Endodermal cell (in vitro differentiated cells): ENCODE measurements around the gene EFCAB6. TPM values are rescaled to one million over a fixed set of nuclear protein-coding genes. Genes with fewer than 3 reads are reported as not detected.

Source experiments
- DNase-seq: peaks from one replicate; pipeline ENCODE4 v3.0.0-alpha.2; 2017
- H3K27ac ChIP-seq: 2 replicates; pipeline ENCODE4 v1.5.1; 2013; ENCODE audit warnings: mild to moderate bottlenecking, low read depth, low read length, moderate library complexity
- H3K27me3 ChIP-seq: 2 replicates; pipeline ENCODE4 v1.6.1; 2013; ENCODE audit warnings: mild to moderate bottlenecking, low read length, moderate library complexity; ENCODE audit not compliant: insufficient read depth, control insufficient read depth, poor library complexity, severe bottlenecking
- H3K36me3 ChIP-seq: 2 replicates; pipeline ENCODE4 v1.7.0; 2013; ENCODE audit warnings: mild to moderate bottlenecking, low read length, moderate library complexity; ENCODE audit not compliant: control insufficient read depth, insufficient read depth
- H3K4me1 ChIP-seq: one replicate; pipeline ENCODE4 v1.7.0; 2013; ENCODE audit warnings: low read length; ENCODE audit not compliant: control insufficient read depth, insufficient read depth
- H3K4me3 ChIP-seq: 2 replicates; pipeline ENCODE4 v1.5.1; 2013; ENCODE audit warnings: mild to moderate bottlenecking, low read length, moderate library complexity
- H3K9ac ChIP-seq: 2 replicates; pipeline ENCODE4 v1.6.1; 2013; ENCODE audit warnings: mild to moderate bottlenecking, low read length, moderate library complexity; ENCODE audit not compliant: poor library complexity, severe bottlenecking; ENCODE audit errors: extremely low read depth
- H3K9me3 ChIP-seq: 2 replicates; pipeline ENCODE4 v1.6.1; 2013; ENCODE audit warnings: mild to moderate bottlenecking, low read length, moderate library complexity; ENCODE audit not compliant: control insufficient read depth
- H3K27ac Mint-ChIP-seq: 2 replicates; pipeline ENCODE4 v1.8.0; 2020; ENCODE audit warnings: mixed read lengths
- H3K27me3 Mint-ChIP-seq: 2 replicates; pipeline ENCODE4 v1.8.0; 2021; ENCODE audit warnings: mild to moderate bottlenecking, mixed read lengths; ENCODE audit not compliant: insufficient read depth
- H3K36me3 Mint-ChIP-seq: 2 replicates; pipeline ENCODE4 v1.8.0; 2020; ENCODE audit warnings: low read depth, mixed read lengths
- H3K4me1 Mint-ChIP-seq: 2 replicates; pipeline ENCODE4 v1.8.0; 2020; ENCODE audit warnings: mixed read lengths
- H3K4me3 Mint-ChIP-seq: 2 replicates; pipeline ENCODE4 v1.8.0; 2020; ENCODE audit warnings: mild to moderate bottlenecking, moderate library complexity, mixed read lengths
- H3K9me3 Mint-ChIP-seq: 2 replicates; pipeline ENCODE4 v1.8.0; 2020; ENCODE audit warnings: mild to moderate bottlenecking, mixed read lengths
- CTCF ChIP-seq: fragments of 200-600 bp; sonication (generic); conservative IDR thresholded peaks from 2 replicates; pipeline ENCODE4 v1.5.0; 2021; ENCODE audit warnings: antibody characterized with exemption, mild to moderate bottlenecking
- WGBS, 2 experiments: methylation state at CpG; one replicate each; pipeline versions ENCODE4 v1.1.5 to v1.1.7; 2013; ENCODE audit warnings: missing lambda C conversion rate in 2 of 2, mixed read lengths in 1 of 2; ENCODE audit not compliant: insufficient coverage in 1 of 2, insufficient read length in 1 of 2; 5-methylcytosine and 5-hydroxymethylcytosine counted together
- total RNA-seq, 2 donors: library from RNA; stranded (reverse); fragmentation: NEBNext Ultra II Directional in 1 of 2; extraction: Animal tissue kit (Norgen Biotek cat#: 25700) in 1 of 2; gene quantifications; 2 replicates in 1 of 2; 3 replicates in 1 of 2; pipeline ENCODE4 v1.2.1, GENCODE V29; 2021

EFCAB6 gene
- total RNA-seq, 2 donors from 2014 or later = 1.8 to 2.0 TPM

- peaks cover 3% of the 10 kb centered on the region for H3K4me1 ChIP-seq
- Mint-ChIP-seq H3K36me3 (no peaks in the 10 kb centered on the region), H3K4me3 (no peak overlapping the region), H3K4me1 (peaks cover 7% of the 10 kb centered on the region), H3K27ac (no peak overlapping the region), H3K9me3 (no peaks in the 10 kb centered on the region), H3K27me3 (peaks cover 2% of the 10 kb centered on the region)
- no peak for DNase-seq
- TF ChIP-seq CTCF = no peak
- WGBS, 2 experiments = 85 to 100% methylated on average over 1 of the region's 1 CpG
- no peak overlapping the region for H3K9ac ChIP-seq
- no peak overlapping the region for H3K27ac ChIP-seq
- H3K36me3 ChIP-seq = no peaks in the 10 kb centered on the region
- no peaks in the 10 kb centered on the region for H3K27me3 ChIP-seq
- H3K4me3 ChIP-seq = no peak overlapping the region
- no peaks in the 10 kb centered on the region for H3K9me3 ChIP-seq
Observed at GRCh38 chr22:43491737-43492136, 320.4 kb downstream of the EFCAB6 start.

GRCh38 chr22:43491177-43491576 is 320.9 kb downstream of the EFCAB6 start:
- TF ChIP-seq CTCF = no peak
- no peak for DNase-seq
- Histone ChIP-seq H3K36me3 (no peaks in the 10 kb centered on the region), H3K27me3 (no peaks in the 10 kb centered on the region), H3K9me3 (no peaks in the 10 kb centered on the region), H3K4me3 (no peak overlapping the region), H3K27ac (no peak overlapping the region), H3K9ac (no peak overlapping the region), H3K4me1 (peaks cover 3% of the 10 kb centered on the region)
- Mint-ChIP-seq H3K36me3 (no peaks in the 10 kb centered on the region), H3K4me1 (peaks cover 7% of the 10 kb centered on the region), H3K9me3 (no peaks in the 10 kb centered on the region), H3K27me3 (peaks cover 2% of the 10 kb centered on the region), H3K4me3 (no peak overlapping the region), H3K27ac (no peak overlapping the region)
- WGBS, 2 experiments = 60% methylated on average over 3 of the region's 3 CpGs

- Mint-ChIP-seq H3K4me1 (peaks cover 7% of the 10 kb centered on the region), H3K27me3 (peaks cover 2% of the 10 kb centered on the region), H3K9me3 (no peaks in the 10 kb centered on the region), H3K36me3 (no peaks in the 10 kb centered on the region), H3K27ac (no peak overlapping the region), H3K4me3 (no peak overlapping the region)
- Histone ChIP-seq H3K36me3 (no peaks in the 10 kb centered on the region), H3K27ac (no peak overlapping the region), H3K4me3 (no peak overlapping the region), H3K9ac (no peak overlapping the region), H3K27me3 (no peaks in the 10 kb centered on the region), H3K4me1 (peaks cover 3% of the 10 kb centered on the region), H3K9me3 (no peaks in the 10 kb centered on the region)
- WGBS, 2 experiments = 87 to 93% methylated on average over 6 to 7 of the region's 7 CpGs
- no peak for TF ChIP-seq CTCF
- DNase-seq = no peak
Observed at GRCh38 chr22:43490311-43490710, 321.8 kb downstream of the EFCAB6 start.
